ENCODE results near the gene EPRS1. TPM values are rescaled to one million over a fixed set of nuclear protein-coding genes. Genes with fewer than 3 reads are reported as not detected.

Gene EPRS1
- total and polyA plus RNA-seq, 2 of the 4 experiments (the other 2 are of a cell fraction), result 48.0 to 159 TPM

DNA sequence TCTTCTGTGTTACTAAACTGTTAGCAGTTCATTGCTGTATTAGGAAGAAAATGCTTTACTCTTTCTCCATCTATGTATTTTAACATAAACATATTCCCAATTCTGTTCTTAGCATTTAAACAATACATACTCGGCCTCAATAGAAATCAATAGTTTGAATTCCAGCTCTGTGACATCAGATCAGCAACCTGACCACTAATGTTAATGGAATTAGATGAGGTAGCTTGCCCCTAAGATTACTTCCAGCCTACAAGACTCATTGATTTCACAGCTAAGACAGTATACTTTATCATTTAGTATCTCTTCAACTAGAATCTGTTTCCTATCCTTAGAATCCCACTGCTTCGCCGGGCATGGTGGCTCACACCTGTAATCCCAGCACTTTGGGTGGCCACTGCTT, 38.9 kb downstream of the EPRS1 start:
- CTCF ChIA-PET, result no interaction called here
- in situ Hi-C loops (cut with MboI; ENCODE audit: low sequenced_read_pairs), result no loop called here
- 100% methylated on average over 2 of the region's 3 CpGs; no CpG with 5 or more reads in 1 of the 2 experiments for WGBS, 2 experiments (ENCODE audit: extremely low coverage in 2 of 2, insufficient read length in 1 of 2)

More for the DNA sequence above, 38.9 kb downstream of the EPRS1 start:
- dilution Hi-C loops (cut with HindIII; ENCODE audit: low sequenced_read_pairs, unreplicated experiment) (no loop called here), intact Hi-C loops (cut with micrococcal nuclease) (no loop called here)
- Histone ChIP-seq H3K9ac (ENCODE audit: low read depth, low read length) (no peak overlapping the region), H2BK20ac (ENCODE audit: low read depth, low read length) (no peak overlapping the region), H4K20me1 (ENCODE audit: insufficient read depth, low read length) (no peaks in the 10 kb centered on the region), H3K4ac (ENCODE audit: low read depth, low read length) (no peak overlapping the region), H3K27ac (ENCODE audit: insufficient read depth, low read length) (no peak overlapping the region; the same call in 1 of the 2 replicates), H2AFZ (replicated peaks; ENCODE audit: low read length, poor library complexity) (no peak overlapping the region), H2AK9ac (replicated peaks; ENCODE audit: low read depth, low read length, poor library complexity) (no peak overlapping the region), H3K23ac (ENCODE audit: low read depth, low read length) (0 out of 2 replicates have a peak overlapping the region, but pooled peaks have one; percentile 53), H4K8ac (ENCODE audit: low read depth in 2 of 2, low read length in 2 of 2) (no peak overlapping the region; a peak in 1 of 4 replicates), H4K5ac (ENCODE audit: low read depth, low read length) (no peak overlapping the region), H3K4me2 (ENCODE audit: low read depth, low read length) (peak overlapping the region; percentile 64; the same call in 1 of the 2 replicates), H3K56ac (ENCODE audit: extremely low read depth, insufficient read depth, low read length) (no peak overlapping the region), H3K9me3 (ENCODE audit: control insufficient read depth, insufficient read depth, low read length) (no peaks in the 10 kb centered on the region), H2BK5ac (ENCODE audit: low read depth, low read length, poor library complexity, severe bottlenecking) (no peak overlapping the region), H3K14ac (replicated peaks; ENCODE audit: low read depth, low read length) (no peak overlapping the region), H4K91ac (ENCODE audit: insufficient read depth, low read depth, low read length) (no peak overlapping the region), H2BK120ac (ENCODE audit: low read depth, low read length) (no peak overlapping the region), H2AK5ac (ENCODE audit: low read depth, low read length) (no peak overlapping the region), H2BK15ac (ENCODE audit: low read depth, low read length) (no peak overlapping the region; the same call in 2 of the 3 replicates), H3K27me3 (ENCODE audit: control insufficient read depth, insufficient read depth, low read length) (no peaks in the 10 kb centered on the region), H3K4me3 (ENCODE audit: insufficient read depth, low read depth, low read length) (no peak overlapping the region), H3K9me1 (ENCODE audit: insufficient read depth, low read length) (no peaks in the 10 kb centered on the region), H3K18ac (ENCODE audit: low read depth, low read length) (no peak overlapping the region), H3K79me1 (ENCODE audit: low read depth in 1 of 2, low read length in 2 of 2) (peaks cover 3% of the 10 kb centered on the region in 2 experiments; a peak in 2 of 4 replicates), H3K4me1 (ENCODE audit: control insufficient read depth, insufficient read depth, low read length) (peaks cover 3% of the 10 kb centered on the region), H3K36me3 (ENCODE audit: control insufficient read depth, insufficient read depth, low read length) (peaks cover 25% of the 10 kb centered on the region)
- TF ChIP-seq, protein P1, sequence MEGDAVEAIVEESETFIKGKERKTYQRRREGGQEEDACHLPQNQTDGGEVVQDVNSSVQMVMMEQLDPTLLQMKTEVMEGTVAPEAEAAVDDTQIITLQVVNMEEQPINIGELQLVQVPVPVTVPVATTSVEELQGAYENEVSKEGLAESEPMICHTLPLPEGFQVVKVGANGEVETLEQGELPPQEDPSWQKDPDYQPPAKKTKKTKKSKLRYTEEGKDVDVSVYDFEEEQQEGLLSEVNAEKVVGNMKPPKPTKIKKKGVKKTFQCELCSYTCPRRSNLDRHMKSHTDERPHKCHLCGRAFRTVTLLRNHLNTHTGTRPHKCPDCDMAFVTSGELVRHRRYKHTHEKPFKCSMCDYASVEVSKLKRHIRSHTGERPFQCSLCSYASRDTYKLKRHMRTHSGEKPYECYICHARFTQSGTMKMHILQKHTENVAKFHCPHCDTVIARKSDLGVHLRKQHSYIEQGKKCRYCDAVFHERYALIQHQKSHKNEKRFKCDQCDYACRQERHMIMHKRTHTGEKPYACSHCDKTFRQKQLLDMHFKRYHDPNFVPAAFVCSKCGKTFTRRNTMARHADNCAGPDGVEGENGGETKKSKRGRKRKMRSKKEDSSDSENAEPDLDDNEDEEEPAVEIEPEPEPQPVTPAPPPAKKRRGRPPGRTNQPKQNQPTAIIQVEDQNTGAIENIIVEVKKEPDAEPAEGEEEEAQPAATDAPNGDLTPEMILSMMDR (conservative IDR thresholded peaks at IDR 0.05; ENCODE audit: low read depth, low read length), result no peak
- TF ChIP-seq MXI1 (IDR thresholded peaks at IDR 0.05; ENCODE audit: borderline replicate concordance, low read depth, low read length) (no peak), CHD1 (IDR thresholded peaks at IDR 0.05; ENCODE audit: low read depth, low read length) (no peak), RFX5 (IDR thresholded peaks at IDR 0.05; ENCODE audit: low read depth, low read length) (no peak), SMC3 (IDR thresholded peaks at IDR 0.05; ENCODE audit: low read depth, low read length) (no peak), NFE2L2 (IDR thresholded peaks at IDR 0.05; ENCODE audit: low read depth, low read length) (no peak), MAZ (IDR thresholded peaks at IDR 0.05; ENCODE audit: borderline replicate concordance, low read depth, low read length) (no peak), CEBPB (IDR thresholded peaks at IDR 0.05; ENCODE audit: low read depth, low read length) (no peak), RCOR1 (IDR thresholded peaks at IDR 0.05; ENCODE audit: insufficient replicate concordance, low read length) (no peak), RAD21 (IDR thresholded peaks at IDR 0.05; ENCODE audit: low read length) (no peak), FOS (IDR thresholded peaks at IDR 0.05; ENCODE audit: low read depth, low read length) (no peak), BHLHE40 (IDR thresholded peaks at IDR 0.05; ENCODE audit: low read depth, low read length) (no peak), POLR2A (IDR thresholded peaks at IDR 0.05; ENCODE audit: low read depth, low read length) (no peak), MAFK (IDR thresholded peaks at IDR 0.05; ENCODE audit: low read depth, low read length) (no peak)
- TF ChIP-seq, protein P2, sequence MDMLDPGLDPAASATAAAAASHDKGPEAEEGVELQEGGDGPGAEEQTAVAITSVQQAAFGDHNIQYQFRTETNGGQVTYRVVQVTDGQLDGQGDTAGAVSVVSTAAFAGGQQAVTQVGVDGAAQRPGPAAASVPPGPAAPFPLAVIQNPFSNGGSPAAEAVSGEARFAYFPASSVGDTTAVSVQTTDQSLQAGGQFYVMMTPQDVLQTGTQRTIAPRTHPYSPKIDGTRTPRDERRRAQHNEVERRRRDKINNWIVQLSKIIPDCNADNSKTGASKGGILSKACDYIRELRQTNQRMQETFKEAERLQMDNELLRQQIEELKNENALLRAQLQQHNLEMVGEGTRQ (IDR thresholded peaks at IDR 0.05; ENCODE audit: low read depth, low read length), result no peak
- no TSS peak for BruUV-seq (replicated peaks)
- DNase-seq (peak; percentile 71), ATAC-seq (ENCODE audit: low read depth) (peak; percentile 66)
- POLR2A ChIA-PET (ENCODE audit: unreplicated experiment), result no interaction called here
